GM23338 (cell line): ENCODE data around the gene TOR1AIP2. TPM values are rescaled to one million over a fixed set of nuclear protein-coding genes. Genes with fewer than 3 reads are reported as not detected.

Experiments
- ATAC-seq: fragments of 200-7000 bp; cut with Tn5 transposase; 3 replicates; pipeline ENCODE4 v1.9.1; 2020
- DNase-seq: peaks from one replicate; pipeline ENCODE4 v3.0.0-alpha.2; 2015; ENCODE audit warnings: low spot score
- H2AFZ ChIP-seq: fragments of 200-600 bp; sonication (generic); 2 replicates; pipeline ENCODE4 v1.8.0; 2016; ENCODE audit warnings: antibody characterized with exemption, mild to moderate bottlenecking, moderate library complexity
- H3F3A ChIP-seq: fragments of 200-600 bp; sonication (generic); replicated peaks from 2 replicates; pipeline ENCODE4 v1.8.0; 2017; ENCODE audit warnings: antibody characterized with exemption, mixed run types, low read depth
- H3K27ac ChIP-seq: fragments of 200-600 bp; sonication (generic); 2 replicates; pipeline ENCODE4 v1.6.1; 2016; ENCODE audit warnings: low read depth
- H3K27me3 ChIP-seq: fragments of 200-600 bp; sonication (generic); 2 replicates; pipeline ENCODE4 v1.8.0; 2016; ENCODE audit warnings: mild to moderate bottlenecking, mixed run types, moderate library complexity; ENCODE audit not compliant: insufficient read depth
- H3K36me3 ChIP-seq: fragments of 200-600 bp; sonication (generic); 2 replicates; pipeline ENCODE4 v1.8.0; 2016; ENCODE audit warnings: mild to moderate bottlenecking; ENCODE audit not compliant: insufficient read depth
- H3K4me1 ChIP-seq: fragments of 200-600 bp; sonication (generic); 2 replicates; pipeline ENCODE4 v1.8.0; 2016; ENCODE audit warnings: mild to moderate bottlenecking, moderate library complexity; ENCODE audit not compliant: insufficient read depth
- H3K4me2 ChIP-seq: fragments of 200-600 bp; sonication (generic); 2 replicates; pipeline ENCODE4 v1.7.1; 2017; ENCODE audit warnings: mixed run types
- H3K4me3 ChIP-seq: fragments of 200-600 bp; sonication (generic); 2 replicates; pipeline ENCODE4 v1.6.1; 2016; ENCODE audit warnings: mixed run types
- H3K79me2 ChIP-seq: fragments of 200-600 bp; sonication (generic); replicated peaks from 2 replicates; pipeline ENCODE4 v1.8.0; 2017; ENCODE audit warnings: mild to moderate bottlenecking; ENCODE audit not compliant: insufficient read depth
- H3K9me2 ChIP-seq: fragments of 200-600 bp; sonication (generic); 2 replicates; pipeline ENCODE4 v1.8.0; 2017; ENCODE audit not compliant: insufficient read depth
- H4K20me1 ChIP-seq: fragments of 200-600 bp; sonication (generic); replicated peaks from 2 replicates; pipeline ENCODE4 v1.8.0; 2017; ENCODE audit warnings: mild to moderate bottlenecking; ENCODE audit not compliant: insufficient read depth
- H3K27ac Mint-ChIP-seq: 2 replicates; pipeline ENCODE4 v1.8.0; 2020; ENCODE audit warnings: inconsistent platforms, mild to moderate bottlenecking, moderate library complexity, mixed read lengths
- H3K27me3 Mint-ChIP-seq: 3 replicates; pipeline ENCODE4 v1.8.0; 2022; ENCODE audit warnings: low read depth, mild to moderate bottlenecking, moderate library complexity, mixed read lengths, inconsistent platforms; ENCODE audit not compliant: insufficient read depth, poor library complexity
- H3K36me3 Mint-ChIP-seq: 3 replicates; pipeline ENCODE4 v1.8.0; 2021; ENCODE audit warnings: low read depth, mild to moderate bottlenecking, inconsistent platforms, moderate library complexity, mixed read lengths
- H3K4me1 Mint-ChIP-seq: 3 replicates; pipeline ENCODE4 v1.8.0; 2020; ENCODE audit warnings: mild to moderate bottlenecking, inconsistent platforms, mixed read lengths
- H3K4me3 Mint-ChIP-seq: 3 replicates; pipeline ENCODE4 v1.8.0; 2021; ENCODE audit warnings: moderate library complexity, mild to moderate bottlenecking, inconsistent platforms, mixed read lengths
- H3K9me3 Mint-ChIP-seq: 3 replicates; pipeline ENCODE4 v1.8.0; 2020; ENCODE audit warnings: moderate library complexity, mild to moderate bottlenecking, inconsistent platforms, mixed read lengths
- CREB1 ChIP-seq: fragments of 250-450 bp; sonication (Bioruptor Pico); IDR thresholded peaks from 2 replicates; pipeline ENCODE4 v1.5.0; 2020; ENCODE audit warnings: low read depth, mild to moderate bottlenecking, moderate library complexity
- ETS1 ChIP-seq: IDR thresholded peaks from 2 replicates; pipeline ENCODE4 v1.6.1; 2016; ENCODE audit warnings: antibody characterized with exemption
- EZH2 ChIP-seq: fragments of 200-600 bp; sonication (generic); IDR thresholded peaks from one replicate; pipeline ENCODE4 v1.8.0; 2017; ENCODE audit warnings: antibody characterized with exemption, mild to moderate bottlenecking, low read depth; ENCODE audit not compliant: unreplicated experiment
- JUNB ChIP-seq: IDR thresholded peaks from one replicate; pipeline ENCODE4 v1.6.1; 2016; ENCODE audit warnings: antibody characterized with exemption; ENCODE audit not compliant: unreplicated experiment
- NANOG ChIP-seq: IDR thresholded peaks from 2 replicates; pipeline ENCODE4 v1.6.1; 2016; ENCODE audit warnings: antibody characterized with exemption, borderline replicate concordance
- POLR2AphosphoS5 ChIP-seq: IDR thresholded peaks from 2 replicates; pipeline ENCODE4 v1.6.1; 2016; ENCODE audit warnings: antibody characterized with exemption, low read depth
- REST ChIP-seq: IDR thresholded peaks from one replicate; pipeline ENCODE4 v1.6.1; 2018; ENCODE audit warnings: antibody characterized with exemption; ENCODE audit not compliant: unreplicated experiment
- STAT1 ChIP-seq: IDR thresholded peaks from one replicate; pipeline ENCODE4 v1.6.1; 2016; ENCODE audit warnings: antibody characterized with exemption; ENCODE audit not compliant: unreplicated experiment
- ZNF331 ChIP-seq: fragments of 250-450 bp; sonication (Bioruptor Pico); IDR thresholded peaks from 2 replicates; pipeline ENCODE4 v1.5.0; 2020; ENCODE audit warnings: low read depth, mild to moderate bottlenecking, moderate library complexity
- ZNF462 ChIP-seq: fragments of 250-450 bp; sonication (Bioruptor Pico); IDR thresholded peaks from 2 replicates; pipeline ENCODE4 v1.5.0; 2020; ENCODE audit warnings: mild to moderate bottlenecking, moderate library complexity
- polyA plus RNA-seq: library from polyadenylated mRNA; unstranded; fragments of >200 nt; fragmentation: Nextera tagmentation; extraction: Ambion mirVana; gene quantifications from 2 replicates; pipeline ENCODE4 v1.2.1, GENCODE V29; 2016
- total RNA-seq: library from RNA; depleted of rRNA; stranded (reverse); fragments of >200 nt; shearing (Covaris generic); gene quantifications from 2 replicates; pipeline ENCODE4 v1.2.3, GENCODE V29; 2014
- TF ChIP-seq, protein P1 (sequence below), 2 experiments: fragments of 200-600 bp in 1 of 2; sonication (generic) in 1 of 2; conservative IDR thresholded peaks; 2 replicates each; pipeline versions ENCODE4 v1.5.1 to v1.6.1; 2016 to 2017; ENCODE audit warnings: antibody characterized with exemption in 2 of 2, low read depth in 2 of 2, mild to moderate bottlenecking in 2 of 2, moderate library complexity in 1 of 2

TOR1AIP2 gene
- total and polyA plus RNA-seq, 2 experiments from 2014 or later = 21.1 to 81.3 TPM

GRCh38 chr1:179881642-179882252, 4.1 kb upstream of the TOR1AIP2 start:
- H3K4me1 Mint-ChIP-seq = peaks cover 18% of the 10 kb centered on the region
- Histone ChIP-seq H3K4me1 (peaks cover 10% of the 10 kb centered on the region), H3K4me3 (peak overlapping the region; percentile 92), H3F3A (peaks cover 11% of the 10 kb centered on the region; the same call in 1 of the 2 replicates), H3K27ac (peak overlapping the region; percentile 100), H4K20me1 (no peaks in the 10 kb centered on the region), H3K27me3 (no peaks in the 10 kb centered on the region), H3K36me3 (peaks cover 6% of the 10 kb centered on the region; the same call in 1 of the 2 replicates), H3K79me2 (peaks cover 21% of the 10 kb centered on the region), H3K9me2 (no peaks in the 10 kb centered on the region), H3K4me2 (peak overlapping the region; percentile 77), H2AFZ (peak overlapping the region; percentile 40; the same call in 1 of the 2 replicates)
- DNase-seq (peak; percentile 83), ATAC-seq (no peak)
- peaks cover 13% of the 10 kb centered on the region for H3K36me3 Mint-ChIP-seq
- H3K27ac Mint-ChIP-seq = peak overlapping the region; percentile 100
- no peaks in the 10 kb centered on the region for H3K9me3 Mint-ChIP-seq
- H3K27me3 Mint-ChIP-seq = peaks cover 3% of the 10 kb centered on the region
- peak overlapping the region; percentile 95 for H3K4me3 Mint-ChIP-seq
- no peak for TF ChIP-seq CREB1 (CRISPR knock-in tag)
- no peak for TF ChIP-seq ETS1
- TF ChIP-seq POLR2AphosphoS5 = no peak
- no peak for TF ChIP-seq REST
- TF ChIP-seq JUNB = no peak
- TF ChIP-seq, protein P1, sequence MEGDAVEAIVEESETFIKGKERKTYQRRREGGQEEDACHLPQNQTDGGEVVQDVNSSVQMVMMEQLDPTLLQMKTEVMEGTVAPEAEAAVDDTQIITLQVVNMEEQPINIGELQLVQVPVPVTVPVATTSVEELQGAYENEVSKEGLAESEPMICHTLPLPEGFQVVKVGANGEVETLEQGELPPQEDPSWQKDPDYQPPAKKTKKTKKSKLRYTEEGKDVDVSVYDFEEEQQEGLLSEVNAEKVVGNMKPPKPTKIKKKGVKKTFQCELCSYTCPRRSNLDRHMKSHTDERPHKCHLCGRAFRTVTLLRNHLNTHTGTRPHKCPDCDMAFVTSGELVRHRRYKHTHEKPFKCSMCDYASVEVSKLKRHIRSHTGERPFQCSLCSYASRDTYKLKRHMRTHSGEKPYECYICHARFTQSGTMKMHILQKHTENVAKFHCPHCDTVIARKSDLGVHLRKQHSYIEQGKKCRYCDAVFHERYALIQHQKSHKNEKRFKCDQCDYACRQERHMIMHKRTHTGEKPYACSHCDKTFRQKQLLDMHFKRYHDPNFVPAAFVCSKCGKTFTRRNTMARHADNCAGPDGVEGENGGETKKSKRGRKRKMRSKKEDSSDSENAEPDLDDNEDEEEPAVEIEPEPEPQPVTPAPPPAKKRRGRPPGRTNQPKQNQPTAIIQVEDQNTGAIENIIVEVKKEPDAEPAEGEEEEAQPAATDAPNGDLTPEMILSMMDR (conservative IDR thresholded peaks at IDR 0.05; ENCODE audit: low read depth in 2 of 2) = no peak
- TF ChIP-seq ZNF462 (CRISPR knock-in tag) = no peak
- TF ChIP-seq STAT1 = no peak
- TF ChIP-seq NANOG = no peak
- TF ChIP-seq ZNF331 (CRISPR knock-in tag) = no peak
- no peak for TF ChIP-seq EZH2
